ENCODE measurements around the gene MRGPRG. TPM values are rescaled to one million over a fixed set of nuclear protein-coding genes. Genes with fewer than 3 reads are reported as not detected.

The MRGPRG gene
- total and polyA plus RNA-seq, 4 donors, result not detected

GRCh38 chr11:3193373-3194015 lies 25.1 kb downstream of the MRGPRG start:
- Histone ChIP-seq H3K36me3 (ENCODE audit: control insufficient read depth in 4 of 4, insufficient read depth in 3 of 4, low read depth in 1 of 4, low read length in 3 of 4) (no peaks in the 10 kb centered on the region), H3K4me1 (ENCODE audit: control insufficient read depth in 4 of 4, insufficient read depth in 4 of 4, low read length in 3 of 4) (no peaks in the 10 kb centered on the region), H3K9me3 (ENCODE audit: control insufficient read depth in 4 of 4, low read length in 3 of 4) (no peaks in the 10 kb centered on the region), H3K4me3 (ENCODE audit: low read depth in 1 of 3, low read length in 3 of 3) (no peak overlapping the region), H3K27me3 (ENCODE audit: control insufficient read depth in 4 of 4, insufficient read depth in 4 of 4, low read length in 3 of 4) (no peaks in the 10 kb centered on the region), H3K27ac (ENCODE audit: low read depth in 1 of 2, low read length in 2 of 2) (no peak overlapping the region), H3K9ac (ENCODE audit: low read depth in 1 of 2, low read length in 2 of 2) (no peak overlapping the region)
- TF ChIP-seq RXRA (IDR thresholded peaks at IDR 0.05) (no peak), JUND (IDR thresholded peaks at IDR 0.05) (no peak), FOXA2 (IDR thresholded peaks at IDR 0.05) (no peak), FOXA1 (IDR thresholded peaks at IDR 0.05) (no peak), HNF4A (conservative IDR thresholded peaks at IDR 0.05) (no peak), MAX (IDR thresholded peaks at IDR 0.05) (no peak), ATF3 (IDR thresholded peaks at IDR 0.05) (no peak)
- TF ChIP-seq, protein P1, sequence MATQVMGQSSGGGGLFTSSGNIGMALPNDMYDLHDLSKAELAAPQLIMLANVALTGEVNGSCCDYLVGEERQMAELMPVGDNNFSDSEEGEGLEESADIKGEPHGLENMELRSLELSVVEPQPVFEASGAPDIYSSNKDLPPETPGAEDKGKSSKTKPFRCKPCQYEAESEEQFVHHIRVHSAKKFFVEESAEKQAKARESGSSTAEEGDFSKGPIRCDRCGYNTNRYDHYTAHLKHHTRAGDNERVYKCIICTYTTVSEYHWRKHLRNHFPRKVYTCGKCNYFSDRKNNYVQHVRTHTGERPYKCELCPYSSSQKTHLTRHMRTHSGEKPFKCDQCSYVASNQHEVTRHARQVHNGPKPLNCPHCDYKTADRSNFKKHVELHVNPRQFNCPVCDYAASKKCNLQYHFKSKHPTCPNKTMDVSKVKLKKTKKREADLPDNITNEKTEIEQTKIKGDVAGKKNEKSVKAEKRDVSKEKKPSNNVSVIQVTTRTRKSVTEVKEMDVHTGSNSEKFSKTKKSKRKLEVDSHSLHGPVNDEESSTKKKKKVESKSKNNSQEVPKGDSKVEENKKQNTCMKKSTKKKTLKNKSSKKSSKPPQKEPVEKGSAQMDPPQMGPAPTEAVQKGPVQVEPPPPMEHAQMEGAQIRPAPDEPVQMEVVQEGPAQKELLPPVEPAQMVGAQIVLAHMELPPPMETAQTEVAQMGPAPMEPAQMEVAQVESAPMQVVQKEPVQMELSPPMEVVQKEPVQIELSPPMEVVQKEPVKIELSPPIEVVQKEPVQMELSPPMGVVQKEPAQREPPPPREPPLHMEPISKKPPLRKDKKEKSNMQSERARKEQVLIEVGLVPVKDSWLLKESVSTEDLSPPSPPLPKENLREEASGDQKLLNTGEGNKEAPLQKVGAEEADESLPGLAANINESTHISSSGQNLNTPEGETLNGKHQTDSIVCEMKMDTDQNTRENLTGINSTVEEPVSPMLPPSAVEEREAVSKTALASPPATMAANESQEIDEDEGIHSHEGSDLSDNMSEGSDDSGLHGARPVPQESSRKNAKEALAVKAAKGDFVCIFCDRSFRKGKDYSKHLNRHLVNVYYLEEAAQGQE (IDR thresholded peaks at IDR 0.05), result no peak
- no peak for DNase-seq (ENCODE audit: low spot score)
- 79% methylated on average over 19 of the region's 19 CpGs for WGBS

GRCh38 chr11:3192511-3193372 lies 25.9 kb downstream of the MRGPRG start:
- TF ChIP-seq NR2F2 (IDR thresholded peaks at IDR 0.05) (no peak), SP1 (IDR thresholded peaks at IDR 0.05) (no peak), ATF3 (IDR thresholded peaks at IDR 0.05) (no peak), TAF1 (conservative IDR thresholded peaks at IDR 0.05) (no peak), FOXA1 (IDR thresholded peaks at IDR 0.05) (no peak), JUND (IDR thresholded peaks at IDR 0.05) (no peak), RAD21 (IDR thresholded peaks at IDR 0.05) (no peak), GABPA (IDR thresholded peaks at IDR 0.05 in 1 of 2, conservative IDR thresholded peaks at IDR 0.05 in 1 of 2) (no peak), EGR1 (IDR thresholded peaks at IDR 0.05; ENCODE audit: low read depth in 2 of 2) (no peak), HNF4G (IDR thresholded peaks at IDR 0.05) (no peak)
- TF ChIP-seq, protein P1 (IDR thresholded peaks at IDR 0.05), result no peak
- TF ChIP-seq, protein P2, sequence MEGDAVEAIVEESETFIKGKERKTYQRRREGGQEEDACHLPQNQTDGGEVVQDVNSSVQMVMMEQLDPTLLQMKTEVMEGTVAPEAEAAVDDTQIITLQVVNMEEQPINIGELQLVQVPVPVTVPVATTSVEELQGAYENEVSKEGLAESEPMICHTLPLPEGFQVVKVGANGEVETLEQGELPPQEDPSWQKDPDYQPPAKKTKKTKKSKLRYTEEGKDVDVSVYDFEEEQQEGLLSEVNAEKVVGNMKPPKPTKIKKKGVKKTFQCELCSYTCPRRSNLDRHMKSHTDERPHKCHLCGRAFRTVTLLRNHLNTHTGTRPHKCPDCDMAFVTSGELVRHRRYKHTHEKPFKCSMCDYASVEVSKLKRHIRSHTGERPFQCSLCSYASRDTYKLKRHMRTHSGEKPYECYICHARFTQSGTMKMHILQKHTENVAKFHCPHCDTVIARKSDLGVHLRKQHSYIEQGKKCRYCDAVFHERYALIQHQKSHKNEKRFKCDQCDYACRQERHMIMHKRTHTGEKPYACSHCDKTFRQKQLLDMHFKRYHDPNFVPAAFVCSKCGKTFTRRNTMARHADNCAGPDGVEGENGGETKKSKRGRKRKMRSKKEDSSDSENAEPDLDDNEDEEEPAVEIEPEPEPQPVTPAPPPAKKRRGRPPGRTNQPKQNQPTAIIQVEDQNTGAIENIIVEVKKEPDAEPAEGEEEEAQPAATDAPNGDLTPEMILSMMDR (IDR thresholded peaks at IDR 0.05; ENCODE audit: low read depth, low read length, missing input control), result no peak
- TF ChIP-seq, protein P3, sequence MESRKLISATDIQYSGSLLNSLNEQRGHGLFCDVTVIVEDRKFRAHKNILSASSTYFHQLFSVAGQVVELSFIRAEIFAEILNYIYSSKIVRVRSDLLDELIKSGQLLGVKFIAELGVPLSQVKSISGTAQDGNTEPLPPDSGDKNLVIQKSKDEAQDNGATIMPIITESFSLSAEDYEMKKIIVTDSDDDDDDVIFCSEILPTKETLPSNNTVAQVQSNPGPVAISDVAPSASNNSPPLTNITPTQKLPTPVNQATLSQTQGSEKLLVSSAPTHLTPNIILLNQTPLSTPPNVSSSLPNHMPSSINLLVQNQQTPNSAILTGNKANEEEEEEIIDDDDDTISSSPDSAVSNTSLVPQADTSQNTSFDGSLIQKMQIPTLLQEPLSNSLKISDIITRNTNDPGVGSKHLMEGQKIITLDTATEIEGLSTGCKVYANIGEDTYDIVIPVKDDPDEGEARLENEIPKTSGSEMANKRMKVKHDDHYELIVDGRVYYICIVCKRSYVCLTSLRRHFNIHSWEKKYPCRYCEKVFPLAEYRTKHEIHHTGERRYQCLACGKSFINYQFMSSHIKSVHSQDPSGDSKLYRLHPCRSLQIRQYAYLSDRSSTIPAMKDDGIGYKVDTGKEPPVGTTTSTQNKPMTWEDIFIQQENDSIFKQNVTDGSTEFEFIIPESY (IDR thresholded peaks at IDR 0.05), result no peak
- Histone ChIP-seq H3K9ac (ENCODE audit: low read depth in 1 of 2, low read length in 2 of 2) (no peak overlapping the region), H3K27me3 (ENCODE audit: control insufficient read depth in 4 of 4, insufficient read depth in 4 of 4, low read length in 3 of 4) (no peaks in the 10 kb centered on the region), H3K4me3 (ENCODE audit: low read depth in 1 of 3, low read length in 3 of 3) (no peak overlapping the region), H3K9me3 (ENCODE audit: control insufficient read depth in 4 of 4, low read length in 3 of 4) (no peaks in the 10 kb centered on the region), H3K36me3 (ENCODE audit: control insufficient read depth in 4 of 4, insufficient read depth in 3 of 4, low read depth in 1 of 4, low read length in 3 of 4) (no peaks in the 10 kb centered on the region), H3K27ac (ENCODE audit: low read depth in 1 of 2, low read length in 2 of 2) (no peak overlapping the region), H3K4me1 (ENCODE audit: control insufficient read depth in 4 of 4, insufficient read depth in 4 of 4, low read length in 3 of 4) (no peaks in the 10 kb centered on the region)
- WGBS, result 78% methylated on average over 14 of the region's 14 CpGs
- no peak for DNase-seq (ENCODE audit: low spot score)
